A549 (cell line): ENCODE results near the gene MAP3K13.

Experiments
- CTCF ChIP-seq: fragments of >200 bp; sonication (Bioruptor Twin); formaldehyde crosslinking; IDR thresholded peaks from 3 replicates; pipeline ENCODE4 v1.5.1; 2016
- KDM5A ChIP-seq: fragments of 200-600 bp; sonication (generic); IDR thresholded peaks from 2 replicates; pipeline ENCODE4 v1.6.1; 2016; ENCODE audit warnings: antibody characterized with exemption, mild to moderate bottlenecking
- MYC ChIP-seq: IDR thresholded peaks from 2 replicates; pipeline ENCODE4 v1.6.1; 2012; ENCODE audit warnings: mild to moderate bottlenecking, inconsistent platforms, low read length, improper control_type of control experiment, borderline replicate concordance
- RCOR1 ChIP-seq: fragments of 150-350 bp; IDR thresholded peaks from 2 replicates; pipeline ENCODE4 v1.6.1; 2014; ENCODE audit warnings: antibody characterized with exemption, low read length, low read depth
- RNF2 ChIP-seq: fragments of 200-600 bp; sonication (generic); IDR thresholded peaks from 2 replicates; pipeline ENCODE4 v1.6.1; 2016; ENCODE audit warnings: low read depth, mild to moderate bottlenecking, antibody characterized with exemption, moderate library complexity, borderline replicate concordance
- TF ChIP-seq, protein P1 (sequence below): fragments of 450-650 bp; IDR thresholded peaks from 2 replicates; pipeline ENCODE4 v1.6.1; 2014; ENCODE audit warnings: antibody characterized with exemption

GRCh38 chr3:185402561-185402960 is 39.6 kb downstream of the MAP3K13 start:
- no peak for TF ChIP-seq MYC
- TF ChIP-seq CTCF: no peak
- TF ChIP-seq, protein P1, sequence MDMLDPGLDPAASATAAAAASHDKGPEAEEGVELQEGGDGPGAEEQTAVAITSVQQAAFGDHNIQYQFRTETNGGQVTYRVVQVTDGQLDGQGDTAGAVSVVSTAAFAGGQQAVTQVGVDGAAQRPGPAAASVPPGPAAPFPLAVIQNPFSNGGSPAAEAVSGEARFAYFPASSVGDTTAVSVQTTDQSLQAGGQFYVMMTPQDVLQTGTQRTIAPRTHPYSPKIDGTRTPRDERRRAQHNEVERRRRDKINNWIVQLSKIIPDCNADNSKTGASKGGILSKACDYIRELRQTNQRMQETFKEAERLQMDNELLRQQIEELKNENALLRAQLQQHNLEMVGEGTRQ: no peak
- TF ChIP-seq RNF2: no peak
- TF ChIP-seq RCOR1: no peak
- no peak for TF ChIP-seq KDM5A
